Activated CD8-positive, alpha-beta memory T cell treated with anti-CD3 and anti-CD28 coated beads, Interleukin-2, amount 10 ng/mL, durations not matched to agents 7 days and 5 days (primary cell): ENCODE measurements around the gene AXIN2. TPM values are rescaled to one million over a fixed set of nuclear protein-coding genes. Genes with fewer than 3 reads are reported as not detected.

ENCODE experiments used
- ATAC-seq: fragments of 150-1000 bp; cut with Tn5 transposase; one replicate; pipeline ENCODE4 v1.10.0; 2021; ENCODE audit warnings: moderate library complexity
- CTCF ChIA-PET: fragments of 350-600 bp; sonication (Branson Sonifier 250); formaldehyde crosslinking; loops from one replicate; lab custom pipeline; 2021; ENCODE audit warnings: antibody characterized with exemption; lab: Charles Lee
- DNase-seq: peaks from one replicate; pipeline ENCODE4 v3.0.0-alpha.2; 2020
- H3K27ac Mint-ChIP-seq: one replicate; pipeline ENCODE4 v1.8.0; 2021; ENCODE audit warnings: mild to moderate bottlenecking, mixed read lengths
- H3K27me3 Mint-ChIP-seq: one replicate; pipeline ENCODE4 v1.8.0; 2021; ENCODE audit warnings: mixed read lengths
- H3K36me3 Mint-ChIP-seq: one replicate; pipeline ENCODE4 v1.8.0; 2021; ENCODE audit warnings: mild to moderate bottlenecking, mixed read lengths
- H3K4me1 Mint-ChIP-seq: one replicate; pipeline ENCODE4 v1.8.0; 2021; ENCODE audit warnings: mixed read lengths
- H3K4me3 Mint-ChIP-seq: one replicate; pipeline ENCODE4 v1.8.0; 2021; ENCODE audit warnings: mild to moderate bottlenecking, moderate library complexity, mixed read lengths
- H3K9me3 Mint-ChIP-seq: one replicate; pipeline ENCODE4 v1.8.0; 2022; ENCODE audit warnings: low read depth, mixed read lengths
- total RNA-seq, 2 experiments: library from RNA; stranded (reverse); gene quantifications; one replicate each; pipeline ENCODE4 v1.2.3, GENCODE V29; 2021

Gene AXIN2
- total RNA-seq, 2 experiments from 2014 or later, result 0.61 to 0.75 TPM

DNA sequence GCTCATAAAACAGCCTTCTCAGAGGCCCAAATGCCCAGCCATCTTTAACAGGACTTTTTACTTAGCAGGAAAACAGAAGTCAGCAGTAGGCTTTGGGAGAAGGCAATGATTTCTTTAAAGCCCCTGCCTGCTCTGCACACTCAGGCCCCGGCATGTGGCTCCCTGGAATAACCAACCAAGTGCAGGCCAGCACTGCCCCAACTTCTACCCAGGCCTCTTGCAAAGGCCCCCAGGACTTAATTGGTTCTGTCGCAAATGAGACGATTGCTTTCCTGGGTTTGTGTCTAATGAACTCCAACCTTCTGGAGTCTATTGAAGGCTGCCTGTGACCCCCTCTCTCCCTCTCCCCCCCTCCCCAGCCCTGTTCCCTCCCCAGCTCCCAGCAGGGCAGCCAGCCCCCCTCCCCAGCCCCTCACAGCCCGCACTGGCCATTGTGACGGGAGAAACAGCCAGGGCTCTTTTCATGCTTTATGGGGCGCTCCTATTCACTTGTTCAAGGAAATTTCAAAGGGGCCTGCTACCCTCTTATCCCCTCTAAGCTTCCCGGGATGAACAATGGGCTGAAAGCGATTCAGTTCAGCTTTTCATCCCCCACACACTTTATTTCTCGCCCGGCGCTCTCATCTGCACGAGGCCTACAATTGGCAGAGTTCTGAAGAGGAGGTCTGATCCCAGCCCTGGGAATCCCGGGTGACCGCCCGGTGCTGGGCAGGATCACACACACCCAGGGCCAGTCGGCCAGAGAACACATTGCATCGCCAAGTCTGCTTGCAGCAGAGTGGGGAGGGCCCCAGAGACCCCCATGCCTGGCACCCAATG, 15.5 kb downstream of the AXIN2 start:
- Mint-ChIP-seq H3K27me3 (no peaks in the 10 kb centered on the region), H3K4me1 (no peaks in the 10 kb centered on the region), H3K9me3 (no peaks in the 10 kb centered on the region), H3K36me3 (no peaks in the 10 kb centered on the region), H3K27ac (no peak overlapping the region), H3K4me3 (no peak overlapping the region)
- CTCF ChIA-PET, result no interaction called here
- ATAC-seq (no peak), DNase-seq (no peak)

DNA sequence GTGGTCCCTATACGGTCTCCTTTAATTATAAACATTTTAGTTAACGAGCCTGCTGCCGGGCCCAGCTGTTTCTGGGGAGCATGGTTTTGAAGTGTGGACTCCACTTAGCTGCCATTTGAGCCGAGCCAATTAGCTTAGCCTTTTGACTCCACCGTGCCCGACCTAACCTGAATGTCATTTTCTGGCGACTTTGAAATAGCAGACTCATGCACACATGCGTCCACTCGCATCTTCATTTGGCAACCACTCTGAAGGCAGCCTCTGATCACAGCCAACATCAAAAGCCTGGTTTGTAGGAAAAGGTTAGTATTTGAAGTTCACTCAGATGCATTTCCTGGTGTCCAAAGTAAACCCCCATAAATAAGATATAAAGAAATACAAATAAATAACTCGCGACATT, 16.8 kb downstream of the AXIN2 start:
- ATAC-seq (no peak), DNase-seq (no peak)
- Mint-ChIP-seq H3K36me3 (no peaks in the 10 kb centered on the region), H3K27me3 (no peaks in the 10 kb centered on the region), H3K4me1 (no peaks in the 10 kb centered on the region), H3K4me3 (no peak overlapping the region), H3K9me3 (no peaks in the 10 kb centered on the region), H3K27ac (no peak overlapping the region)
- CTCF ChIA-PET, result interaction anchor here (1.0 kb wide), 1 partner anchor 11 kb away, joined by 3 read pairs; no protein-coding TSS in a partner anchor

GRCh38 chr17:65542610-65543009, 18.8 kb downstream of the AXIN2 start:
- no peaks in the 10 kb centered on the region for H3K36me3 Mint-ChIP-seq
- no peak overlapping the region for H3K4me3 Mint-ChIP-seq
- no peaks in the 10 kb centered on the region for H3K27me3 Mint-ChIP-seq
- CTCF ChIA-PET, result interaction anchor here (1.0 kb wide), 1 partner anchor 13 kb away, joined by 3 read pairs; no protein-coding TSS in a partner anchor
- H3K9me3 Mint-ChIP-seq, result no peaks in the 10 kb centered on the region
- H3K4me1 Mint-ChIP-seq, result no peaks in the 10 kb centered on the region
- no peak overlapping the region for H3K27ac Mint-ChIP-seq
- DNase-seq (no peak), ATAC-seq (no peak)

DNA sequence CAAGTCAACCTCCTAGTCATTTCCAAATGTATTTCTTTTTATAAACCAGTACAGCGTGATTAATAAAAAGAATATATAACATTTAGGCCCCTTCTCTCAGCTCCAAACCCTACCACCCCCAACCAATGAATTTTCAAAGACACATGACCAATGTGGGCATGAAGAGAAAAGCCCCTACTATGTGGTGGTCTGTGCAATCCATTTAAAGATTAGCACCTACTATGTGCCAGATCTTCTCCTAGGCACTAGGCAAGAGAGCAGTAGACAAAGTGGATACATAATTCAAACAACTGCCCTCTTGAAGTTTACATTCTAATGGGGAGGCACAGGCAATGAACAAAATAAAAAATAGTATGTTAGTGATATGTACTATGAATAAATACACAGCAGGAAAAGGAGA, 19.4 kb downstream of the AXIN2 start:
- no peak for DNase-seq
- H3K4me1 Mint-ChIP-seq, result no peaks in the 10 kb centered on the region
- no peaks in the 10 kb centered on the region for H3K36me3 Mint-ChIP-seq
- no peak overlapping the region for H3K27ac Mint-ChIP-seq
- no peaks in the 10 kb centered on the region for H3K27me3 Mint-ChIP-seq
- CTCF ChIA-PET, result interaction anchor here (1.0 kb wide), 1 partner anchor 14 kb away, joined by 3 read pairs; no protein-coding TSS in a partner anchor
- H3K4me3 Mint-ChIP-seq, result no peak overlapping the region
- H3K9me3 Mint-ChIP-seq, result no peaks in the 10 kb centered on the region
- ATAC-seq, result no peak

- Mint-ChIP-seq H3K36me3 (no peaks in the 10 kb centered on the region), H3K4me3 (no peak overlapping the region), H3K4me1 (no peaks in the 10 kb centered on the region), H3K9me3 (no peaks in the 10 kb centered on the region), H3K27ac (no peak overlapping the region), H3K27me3 (no peaks in the 10 kb centered on the region)
- no peak for DNase-seq
- CTCF ChIA-PET, result no interaction called here
- no peak for ATAC-seq
Observed at GRCh38 chr17:65541453-65541852, 20.0 kb downstream of the AXIN2 start.

DNA sequence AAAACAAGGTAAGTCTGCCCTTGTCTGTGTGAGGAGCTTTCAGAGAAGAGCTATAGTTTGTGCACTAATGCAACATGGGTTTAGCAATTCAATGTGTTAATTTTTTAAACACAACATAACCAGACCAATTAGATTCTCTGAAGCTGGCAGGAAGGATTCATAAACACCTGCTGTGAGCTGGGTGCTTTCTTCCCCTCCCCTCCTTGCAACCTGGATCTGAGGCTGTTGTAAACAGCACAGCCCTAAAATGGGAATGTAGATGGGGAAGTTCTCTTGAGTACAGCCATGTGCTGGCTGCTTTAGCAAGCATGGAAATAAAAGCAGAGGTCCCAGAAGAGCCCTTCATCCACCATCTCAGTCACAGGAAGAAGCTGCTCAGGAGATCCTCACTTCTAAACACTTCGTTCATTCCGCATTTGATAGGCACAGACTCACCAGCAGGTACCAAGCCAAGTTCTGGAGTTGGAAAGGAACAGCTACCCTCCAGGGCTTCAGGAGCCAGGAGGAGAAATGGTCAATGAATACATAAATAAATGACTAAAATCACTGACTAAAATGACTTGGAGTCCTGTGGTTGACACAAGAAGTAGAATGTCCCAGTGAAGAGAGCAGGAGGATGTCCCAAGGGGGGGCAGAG, 21.7 kb downstream of the AXIN2 start:
- H3K27me3 Mint-ChIP-seq, result no peaks in the 10 kb centered on the region
- CTCF ChIA-PET, result interaction anchor here (1.3 to 1.4 kb wide), 2 partner anchors 14 to 17 kb away, joined by 3 read pairs; no protein-coding TSS in a partner anchor
- no peaks in the 10 kb centered on the region for H3K36me3 Mint-ChIP-seq
- H3K4me3 Mint-ChIP-seq, result no peak overlapping the region
- no peak for ATAC-seq
- H3K27ac Mint-ChIP-seq, result no peak overlapping the region
- H3K4me1 Mint-ChIP-seq, result no peaks in the 10 kb centered on the region
- no peak for DNase-seq
- H3K9me3 Mint-ChIP-seq, result no peaks in the 10 kb centered on the region

DNA sequence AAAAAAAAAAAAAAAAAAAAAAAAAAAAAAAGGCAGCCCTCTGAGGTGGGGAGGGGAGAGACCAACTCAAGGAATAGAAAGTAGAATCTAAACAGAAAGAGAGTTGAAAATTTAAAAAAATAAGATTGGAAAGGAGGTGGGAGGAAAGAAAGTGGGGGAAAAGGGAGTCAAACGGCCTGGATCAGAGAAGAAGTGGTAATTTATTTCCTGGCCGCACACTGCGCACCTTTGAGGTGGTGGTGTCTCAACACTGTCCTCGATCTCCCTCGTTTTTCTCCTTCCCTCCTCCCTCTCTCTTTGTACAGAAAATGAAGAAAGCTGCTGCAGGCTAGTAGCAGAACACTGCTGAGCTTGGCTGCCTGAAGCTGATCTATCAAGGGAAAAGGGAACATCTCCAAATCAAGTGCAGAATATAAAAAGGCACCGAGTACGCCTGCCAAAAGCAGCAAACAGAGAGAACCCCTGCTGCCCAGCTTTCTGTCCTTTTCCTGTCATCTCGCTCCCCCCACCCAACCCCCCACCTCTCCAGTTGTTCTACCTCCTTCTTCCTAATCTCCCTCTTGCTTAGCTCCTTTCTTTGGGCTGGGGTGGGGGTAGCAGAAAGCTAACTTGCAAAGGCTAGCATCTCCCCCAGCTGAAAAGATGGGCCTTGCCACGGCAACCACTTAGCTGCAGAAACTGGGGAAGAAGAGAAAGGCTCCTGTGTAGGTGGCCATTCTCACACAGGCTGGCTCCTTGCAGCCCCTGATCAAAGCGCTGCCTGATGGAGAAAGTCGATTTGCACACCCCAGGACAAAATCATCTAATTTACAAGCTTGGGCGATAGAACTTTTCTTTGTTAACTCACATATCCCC, 22.5 kb downstream of the AXIN2 start:
- no peaks in the 10 kb centered on the region for H3K4me1 Mint-ChIP-seq
- H3K36me3 Mint-ChIP-seq, result no peaks in the 10 kb centered on the region
- no peaks in the 10 kb centered on the region for H3K9me3 Mint-ChIP-seq
- H3K27me3 Mint-ChIP-seq, result no peaks in the 10 kb centered on the region
- H3K4me3 Mint-ChIP-seq, result no peak overlapping the region
- DNase-seq (no peak), ATAC-seq (no peak)
- no peak overlapping the region for H3K27ac Mint-ChIP-seq
- CTCF ChIA-PET, result interaction anchor here (0.6 to 1.4 kb wide), 3 partner anchors 12 to 18 kb away, joined by 3 read pairs; no protein-coding TSS in a partner anchor

DNA sequence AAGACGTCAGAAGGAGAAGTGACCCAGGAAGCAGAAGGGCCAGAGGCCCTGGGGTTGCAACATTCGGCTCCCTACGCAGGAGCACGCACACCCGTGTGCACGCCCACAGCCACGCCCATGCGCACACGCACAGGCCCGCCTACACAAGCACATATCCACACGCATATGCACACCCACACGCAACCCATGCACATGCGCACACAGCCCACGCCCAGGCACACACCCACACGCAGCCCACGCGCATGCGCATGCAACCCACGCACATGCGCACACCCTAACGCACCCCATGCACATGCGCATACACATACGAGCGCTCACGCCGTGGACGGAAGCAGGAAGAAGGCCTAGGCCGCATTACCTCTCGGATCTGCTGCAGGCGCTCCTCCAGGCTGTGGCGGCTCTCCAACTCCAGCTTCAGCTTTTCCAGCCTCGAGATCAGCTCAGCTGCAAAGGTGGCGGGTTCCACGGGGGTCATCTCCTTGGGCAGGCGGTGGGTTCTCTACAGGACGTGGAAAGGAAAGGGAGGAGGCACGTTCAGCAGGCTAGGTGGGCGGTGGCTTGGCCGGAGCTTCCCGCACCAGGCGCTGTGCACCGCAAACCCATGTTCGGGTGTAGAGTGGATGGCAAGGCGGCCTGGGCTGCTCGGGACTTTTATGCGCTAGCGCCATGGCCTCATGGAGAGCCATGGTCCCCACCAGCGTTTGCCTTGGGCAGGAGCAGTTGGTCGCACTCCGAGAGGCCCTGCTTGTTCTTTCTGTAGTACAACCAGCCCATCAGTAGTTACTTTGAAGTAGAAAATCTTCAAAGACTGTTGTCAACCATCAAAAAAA, 23.4 kb downstream of the AXIN2 start:
- Mint-ChIP-seq H3K9me3 (no peaks in the 10 kb centered on the region), H3K4me3 (no peak overlapping the region), H3K27ac (no peak overlapping the region), H3K36me3 (no peaks in the 10 kb centered on the region), H3K4me1 (no peaks in the 10 kb centered on the region), H3K27me3 (no peaks in the 10 kb centered on the region)
- CTCF ChIA-PET, result interaction anchor here (0.6 to 1.4 kb wide), 2 partner anchors 11 to 15 kb away, joined by 3 read pairs; no protein-coding TSS in a partner anchor
- DNase-seq (no peak), ATAC-seq (no peak)

DNA sequence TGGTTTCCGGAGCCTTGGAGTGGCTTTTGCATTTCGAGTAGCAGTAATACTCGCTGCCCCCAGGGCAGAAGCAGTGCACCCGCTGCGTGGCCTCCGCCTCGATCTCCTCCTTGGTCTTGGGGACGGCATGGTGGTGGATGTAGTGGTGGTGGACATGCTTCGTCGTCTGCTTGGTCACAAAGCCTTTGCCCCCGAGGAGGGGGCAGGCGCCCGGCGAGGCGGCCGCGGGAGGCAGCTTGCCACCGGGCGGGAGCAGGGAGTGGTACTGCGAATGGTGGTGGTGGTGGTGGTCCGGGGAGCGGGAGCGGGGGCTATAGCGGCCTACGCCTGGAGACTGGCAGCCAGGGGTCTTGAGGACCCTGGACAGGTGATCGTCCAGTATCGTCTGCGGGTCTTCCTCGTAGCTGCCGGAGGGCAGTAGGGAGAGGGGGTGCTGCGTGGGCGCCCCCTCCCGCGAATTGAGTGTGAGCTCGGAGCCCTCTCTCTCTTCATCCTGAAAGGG, 24.1 kb downstream of the AXIN2 start:
- Mint-ChIP-seq H3K36me3 (no peaks in the 10 kb centered on the region), H3K27me3 (no peaks in the 10 kb centered on the region), H3K9me3 (no peaks in the 10 kb centered on the region), H3K27ac (no peak overlapping the region), H3K4me1 (no peaks in the 10 kb centered on the region), H3K4me3 (no peak overlapping the region)
- no peak for DNase-seq
- CTCF ChIA-PET, result no interaction called here
- ATAC-seq, result no peak

- H3K27ac Mint-ChIP-seq, result no peak overlapping the region
- no peaks in the 10 kb centered on the region for H3K27me3 Mint-ChIP-seq
- H3K36me3 Mint-ChIP-seq, result no peaks in the 10 kb centered on the region
- ATAC-seq (no peak), DNase-seq (no peak)
- CTCF ChIA-PET, result no interaction called here
- H3K4me1 Mint-ChIP-seq, result no peaks in the 10 kb centered on the region
- no peak overlapping the region for H3K4me3 Mint-ChIP-seq
- H3K9me3 Mint-ChIP-seq, result no peaks in the 10 kb centered on the region
Observed at GRCh38 chr17:65536573-65537342, 24.7 kb downstream of the AXIN2 start.

DNA sequence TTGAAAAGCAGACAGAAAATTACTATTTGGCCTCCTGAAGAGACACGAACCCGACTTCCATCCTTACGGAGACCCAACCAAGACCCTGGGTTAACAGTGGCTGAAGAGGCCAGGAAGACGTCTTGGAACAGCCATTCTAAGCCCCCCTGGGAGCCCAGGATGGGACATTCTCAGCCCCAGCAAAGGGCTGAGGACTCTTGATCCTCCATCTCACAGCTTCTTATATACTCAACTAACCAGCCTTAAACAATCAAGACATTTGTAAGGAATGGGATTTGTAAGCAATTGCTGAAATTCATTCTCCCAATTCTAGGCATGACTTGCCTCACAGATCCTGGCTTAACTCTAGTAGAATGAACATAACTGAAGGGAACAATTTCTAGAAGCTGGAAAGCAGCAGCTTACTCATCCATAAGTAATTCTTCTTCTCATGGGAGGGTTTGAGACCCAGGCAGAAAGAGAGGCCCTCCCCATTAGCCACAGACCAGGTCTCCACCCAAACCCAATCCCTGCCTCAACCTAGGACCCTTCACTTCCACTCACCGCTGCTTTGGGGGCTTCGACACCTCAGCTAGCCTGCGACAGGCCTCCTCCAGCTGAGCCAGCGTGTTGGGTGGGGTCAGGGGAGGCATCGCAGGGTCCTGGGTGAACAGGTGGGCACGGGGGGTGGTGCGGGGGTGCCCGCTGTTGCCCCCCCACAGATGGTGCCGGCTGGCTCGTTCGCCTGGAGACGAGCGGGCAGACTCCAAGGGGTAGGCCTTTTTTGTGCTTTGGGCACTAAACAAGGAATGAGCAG, 25.5 kb downstream of the AXIN2 start:
- no peak for ATAC-seq
- Mint-ChIP-seq H3K27me3 (peaks cover 4% of the 10 kb centered on the region), H3K36me3 (no peaks in the 10 kb centered on the region), H3K4me1 (no peaks in the 10 kb centered on the region), H3K27ac (no peak overlapping the region), H3K9me3 (no peaks in the 10 kb centered on the region), H3K4me3 (no peak overlapping the region)
- DNase-seq, result no peak
- CTCF ChIA-PET, result no interaction called here
